ENCODE measurements around the gene TP53INP2.

Gene TP53INP2

DNA sequence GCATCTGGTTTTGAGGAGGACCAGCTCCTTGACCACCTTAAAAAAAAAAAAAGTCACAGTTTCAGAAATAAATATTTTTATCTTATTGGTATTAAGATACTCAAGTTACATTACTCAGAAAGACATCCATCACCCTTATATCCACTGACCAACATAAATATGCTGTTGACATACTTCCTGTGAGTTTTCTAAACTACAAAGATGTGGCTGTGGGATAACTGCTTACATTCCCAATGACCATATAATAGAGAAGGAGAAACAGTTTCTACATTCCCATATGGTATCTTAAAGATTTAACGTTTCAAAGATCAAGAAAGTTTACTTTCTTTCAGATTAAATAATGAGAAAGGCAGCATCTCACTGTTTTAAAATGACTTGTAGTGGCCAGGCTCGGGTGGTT is 46.3 kb downstream of the TP53INP2 start:
- DNase-seq (ENCODE audit: low read depth): no peak
- TF ChIP-seq CTCF (conservative IDR thresholded peaks at IDR 0.05; ENCODE audit: low read depth, low read length): no peak
- no peak overlapping the region for H3K4me3 ChIP-seq (ENCODE audit: low read length)

GRCh38 chr20:34751453-34751852 is 47.3 kb downstream of the TP53INP2 start:
- no peak for DNase-seq (ENCODE audit: low read depth)
- TF ChIP-seq CTCF (conservative IDR thresholded peaks at IDR 0.05; ENCODE audit: low read depth, low read length): no peak
- no peak overlapping the region for H3K4me3 ChIP-seq (ENCODE audit: low read length)

DNA sequence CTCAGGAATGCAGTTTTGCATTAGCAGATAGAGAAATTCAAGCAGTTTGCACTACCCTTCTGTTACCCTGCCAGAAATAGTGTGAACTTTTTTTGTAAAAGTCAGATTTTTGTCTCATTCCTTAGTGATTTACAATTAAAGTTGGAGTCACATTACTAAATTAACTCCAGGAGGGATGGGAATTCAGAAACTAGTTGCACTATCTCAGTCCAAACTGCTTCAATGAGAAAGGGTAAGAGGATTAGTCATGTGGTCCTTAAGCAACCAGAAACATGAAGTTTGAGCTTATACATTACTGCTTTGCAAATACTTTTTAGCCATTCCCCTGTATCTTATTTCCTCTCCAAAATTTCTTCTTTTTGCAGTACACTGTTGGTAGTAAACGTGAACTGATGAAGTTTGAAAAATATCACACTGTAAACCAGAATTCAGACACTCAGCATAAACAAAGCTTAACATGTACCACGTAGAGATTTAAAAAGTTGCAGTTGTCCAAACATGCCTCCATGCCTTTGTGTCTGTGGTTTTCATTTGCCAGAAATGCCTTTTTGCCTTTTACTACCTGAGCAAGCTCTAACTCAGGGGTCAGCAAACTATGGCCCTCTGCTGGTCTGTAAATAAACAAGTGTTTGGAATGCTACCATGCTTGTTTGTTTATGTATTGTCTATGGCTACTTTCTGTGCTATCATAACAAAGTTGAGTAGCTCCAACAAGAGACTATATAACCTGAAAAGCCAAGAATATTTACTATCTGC is 49.7 kb downstream of the TP53INP2 start:
- peak; percentile 19 for DNase-seq (ENCODE audit: low read depth)
- no peak overlapping the region for H3K4me3 ChIP-seq (ENCODE audit: low read length)
- no peak for TF ChIP-seq CTCF (conservative IDR thresholded peaks at IDR 0.05; ENCODE audit: low read depth, low read length)

- H3K4me3 ChIP-seq (ENCODE audit: low read length): no peak overlapping the region
- DNase-seq (ENCODE audit: low read depth): no peak
- TF ChIP-seq CTCF (conservative IDR thresholded peaks at IDR 0.05; ENCODE audit: low read depth, low read length): no peak
These were observed 50.5 kb downstream of the TP53INP2 start for GRCh38 chr20:34754611-34755010.

- no peak for TF ChIP-seq CTCF (conservative IDR thresholded peaks at IDR 0.05; ENCODE audit: low read depth, low read length)
- DNase-seq (ENCODE audit: low read depth): no peak
- H3K4me3 ChIP-seq (ENCODE audit: low read length): no peak overlapping the region
These were observed 51.2 kb downstream of the TP53INP2 start for GRCh38 chr20:34755367-34755766.

- no peak for TF ChIP-seq CTCF (conservative IDR thresholded peaks at IDR 0.05; ENCODE audit: low read depth, low read length)
- no peak overlapping the region for H3K4me3 ChIP-seq (ENCODE audit: low read length)
- no peak for DNase-seq (ENCODE audit: low read depth)
These were observed 57.9 kb downstream of the TP53INP2 start for GRCh38 chr20:34762031-34762555.
